IPS-11a (cell line): ENCODE results near the gene WDHD1.
"Not testable (repeated sequence)": the region's sequence is repeated elsewhere in the genome, so short reads cannot be mapped to it uniquely, and the experiment has no call there.

Source experiments
- H3K4me3 ChIP-seq: one replicate; pipeline ENCODE4 v1.5.1; 2013; ENCODE audit warnings: low read depth, low read length, control low read depth

The WDHD1 gene

DNA sequence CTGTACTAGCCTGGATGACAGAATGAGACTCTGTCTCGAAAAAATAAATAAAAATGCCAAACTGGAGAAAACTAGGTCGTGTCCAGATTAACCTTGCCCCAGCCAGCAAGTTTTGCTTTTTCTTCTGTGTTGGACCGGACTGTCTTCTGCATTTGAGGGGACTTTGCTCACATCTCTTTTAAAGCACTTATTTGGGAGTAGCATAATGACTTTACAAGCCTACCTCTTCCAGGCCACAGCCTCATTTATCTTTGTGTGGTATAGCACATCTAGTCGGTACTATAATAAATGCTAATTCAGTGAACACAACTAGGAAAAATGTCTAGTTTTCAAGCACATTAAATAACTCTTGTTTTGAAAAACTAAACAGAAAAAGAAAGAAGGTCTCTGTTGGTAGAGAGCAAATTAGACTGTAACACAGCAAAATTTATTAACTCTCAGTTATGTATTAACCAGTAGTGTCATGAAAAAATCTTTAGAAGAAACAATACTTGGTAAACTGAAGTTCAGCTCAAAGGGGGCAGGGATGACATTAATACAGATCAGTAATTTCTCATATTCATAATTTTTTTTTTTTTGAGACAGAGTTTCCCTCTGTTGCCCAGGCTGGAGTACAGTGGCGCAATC is 52.0 kb downstream of the WDHD1 start:
- H3K4me3 ChIP-seq, result no peak overlapping the region

DNA sequence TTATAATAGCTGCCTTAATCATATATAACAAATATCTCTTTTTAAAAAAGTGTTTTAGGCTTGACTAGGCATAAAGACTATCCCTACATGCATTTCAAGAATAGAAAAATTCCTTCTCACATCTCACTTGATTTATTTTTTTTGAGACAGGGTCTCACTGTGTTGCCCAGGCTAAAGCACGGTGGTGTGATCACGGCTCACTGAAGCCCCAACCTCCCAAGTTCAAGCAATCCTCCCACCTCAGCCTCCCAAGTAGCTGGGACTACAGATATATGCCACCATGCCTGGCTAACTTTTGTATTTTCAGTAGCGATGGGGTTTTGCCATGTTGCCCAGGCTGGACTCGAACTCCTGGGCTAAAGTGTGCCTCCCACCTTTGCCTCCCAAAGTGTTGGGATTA is 59.4 kb downstream of the WDHD1 start:
- no peak overlapping the region for H3K4me3 ChIP-seq

DNA sequence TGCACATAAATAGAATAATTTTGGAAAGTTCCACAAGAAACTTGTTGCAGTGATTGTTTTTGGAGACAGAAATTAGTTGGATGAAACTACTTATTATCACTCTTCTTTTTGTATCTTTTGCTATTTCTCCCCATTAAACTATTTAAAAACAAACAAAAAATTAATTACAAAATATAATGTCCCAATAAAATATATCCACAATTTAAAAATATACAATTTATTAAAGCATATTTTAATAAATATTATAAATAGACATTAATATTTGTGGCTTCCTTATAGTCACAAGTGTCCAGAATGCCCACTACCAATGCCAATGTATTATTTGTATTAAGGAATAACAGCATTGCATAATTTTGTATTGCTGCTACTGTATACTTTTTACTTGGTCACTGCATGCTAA is 71.8 kb downstream of the WDHD1 start:
- H3K4me3 ChIP-seq, result no peak overlapping the region

DNA sequence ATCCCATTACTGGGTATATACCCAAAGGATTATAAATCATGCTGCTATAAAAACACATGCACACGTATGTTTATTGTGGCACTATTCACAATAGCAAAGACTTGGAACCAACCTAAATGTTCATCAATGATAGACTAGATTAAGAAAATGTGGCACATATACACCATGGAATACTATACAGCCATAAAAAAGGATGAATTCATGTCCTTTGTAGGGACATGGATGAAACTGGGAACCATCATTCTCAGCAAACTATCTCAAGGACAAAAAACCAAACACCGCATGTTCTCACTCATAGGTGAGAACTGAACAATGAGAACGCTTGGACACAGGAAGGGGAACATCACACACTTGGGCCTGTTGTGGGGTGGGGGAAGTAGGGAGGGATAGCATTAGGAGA is 73.3 kb downstream of the WDHD1 start:
- H3K4me3 ChIP-seq, result not testable (repeated sequence)

DNA sequence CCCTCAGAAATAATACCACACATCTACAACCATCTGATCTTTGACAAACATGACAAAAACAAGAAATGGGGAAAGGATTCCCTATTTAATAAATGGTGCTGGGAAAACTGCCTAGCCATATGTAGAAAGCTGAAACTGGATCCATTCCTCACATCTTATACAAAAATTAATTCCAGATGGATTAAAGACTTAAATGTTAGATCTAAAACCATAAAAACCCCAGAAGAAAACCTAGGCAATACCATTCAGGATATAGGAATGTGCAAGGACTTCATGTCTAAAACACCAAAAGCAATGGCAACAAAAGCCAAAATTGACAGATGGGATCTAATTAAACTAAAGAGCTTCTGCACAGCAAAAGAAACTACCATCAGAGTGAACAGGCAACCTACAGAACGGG is 74.1 kb downstream of the WDHD1 start:
- not testable (repeated sequence) for H3K4me3 ChIP-seq

DNA sequence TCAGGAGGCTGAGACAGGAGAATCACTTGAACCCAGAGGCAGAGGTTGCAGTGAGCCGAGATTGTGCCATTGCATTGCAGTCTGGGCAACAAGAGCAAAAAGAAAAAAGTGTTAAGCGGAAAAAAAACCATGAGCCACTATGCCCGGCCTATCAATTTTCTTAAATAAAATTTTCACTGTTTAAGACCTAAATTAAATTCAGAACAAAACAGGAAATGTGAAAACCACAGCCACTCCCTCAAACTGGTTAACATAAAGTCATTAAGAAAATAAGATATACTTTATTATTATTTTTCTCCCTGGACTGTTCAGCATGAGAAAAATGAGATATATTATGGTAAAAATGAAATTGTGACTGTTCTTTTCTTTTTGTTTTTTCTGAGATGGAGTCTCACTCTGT is 79.7 kb downstream of the WDHD1 start:
- no peak overlapping the region for H3K4me3 ChIP-seq

DNA sequence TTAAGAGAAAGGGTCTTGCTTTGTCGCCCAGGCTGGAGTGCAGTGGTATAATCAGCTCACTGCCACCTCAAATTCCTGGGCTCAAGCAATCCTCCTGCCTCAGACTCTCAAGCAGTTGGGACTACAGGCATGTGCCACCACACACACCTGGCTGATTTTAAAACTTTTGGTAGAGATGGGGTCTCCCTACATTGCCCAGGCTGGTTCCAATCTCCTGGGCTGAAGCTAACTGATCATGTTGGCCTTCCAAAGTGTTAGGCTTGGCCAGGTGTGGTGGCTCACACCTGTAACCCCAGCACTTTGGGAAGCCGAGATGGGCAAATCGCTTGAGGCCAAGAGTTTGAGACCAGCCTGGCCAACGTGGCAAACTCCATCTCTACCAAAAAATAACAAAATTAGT is 80.4 kb downstream of the WDHD1 start:
- H3K4me3 ChIP-seq, result no peak overlapping the region

DNA sequence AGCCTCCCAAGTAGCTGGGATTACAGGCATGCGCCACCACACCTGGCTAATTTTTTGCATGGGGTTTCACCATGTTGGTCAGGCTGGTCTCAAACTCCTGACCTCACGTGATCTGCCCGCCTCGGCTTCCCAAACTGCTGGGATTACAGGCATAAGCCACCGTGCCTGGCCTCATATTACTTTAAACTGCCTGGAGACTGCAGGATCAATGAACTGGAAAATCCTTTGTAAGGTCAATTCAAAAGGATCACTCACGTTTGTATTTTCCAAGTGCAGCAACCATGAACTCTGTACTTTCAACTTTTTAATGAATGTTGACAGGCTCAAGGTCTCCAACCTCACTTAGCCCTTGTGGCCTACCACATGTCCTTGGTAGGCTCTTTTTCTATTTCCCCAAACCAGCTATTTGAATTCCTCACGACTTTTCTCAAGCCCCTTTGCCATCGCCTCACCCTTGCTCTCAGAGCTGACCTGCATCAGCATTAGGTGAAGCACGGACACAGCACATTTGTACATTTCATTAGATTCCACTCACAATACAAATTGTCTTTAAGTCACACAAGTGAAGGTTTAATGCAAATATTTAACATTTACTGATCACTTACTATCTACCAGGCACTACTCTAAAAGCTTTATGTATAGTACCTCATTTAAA is 82.0 kb downstream of the WDHD1 start:
- H3K4me3 ChIP-seq, result no peak overlapping the region

DNA sequence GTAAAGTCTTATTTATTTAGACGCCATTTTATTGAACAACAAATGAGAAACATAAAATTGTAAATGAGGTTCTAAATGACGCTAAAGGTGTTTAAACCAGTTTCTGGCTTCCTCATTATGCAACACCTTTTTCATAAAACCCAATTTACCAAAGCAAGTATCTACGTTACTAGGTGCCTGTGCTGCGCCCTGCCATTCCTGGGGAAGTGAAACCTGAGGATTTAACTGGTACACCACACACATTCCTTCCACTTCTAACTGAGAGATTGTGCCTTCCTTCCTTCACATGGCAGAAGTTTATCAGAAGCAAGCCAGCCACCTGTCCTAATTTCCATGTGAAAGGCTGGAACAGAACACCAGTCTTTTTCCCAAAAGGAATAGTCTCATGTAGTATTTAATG is 84.0 kb downstream of the WDHD1 start:
- H3K4me3 ChIP-seq, result no peak overlapping the region

DNA sequence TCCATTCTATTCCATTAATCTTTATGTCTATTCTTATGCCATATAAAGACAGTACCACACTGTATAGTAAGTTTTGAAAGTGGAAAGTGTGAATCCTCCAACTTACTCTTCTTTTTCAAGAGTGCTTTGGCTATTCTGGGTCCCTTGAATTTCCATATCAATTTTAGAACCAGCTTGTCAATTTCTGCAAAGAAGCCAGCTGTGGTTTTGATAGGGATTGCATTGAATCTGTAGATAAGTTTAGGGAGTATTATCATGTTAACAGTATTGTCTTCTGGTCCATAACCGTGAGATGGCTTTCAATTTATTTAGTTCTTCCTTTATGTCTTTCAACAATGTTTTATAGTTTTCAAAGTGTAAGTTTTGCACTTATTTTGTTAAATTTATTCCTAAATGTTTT is 90.1 kb downstream of the WDHD1 start:
- H3K4me3 ChIP-seq, result no peak overlapping the region

DNA sequence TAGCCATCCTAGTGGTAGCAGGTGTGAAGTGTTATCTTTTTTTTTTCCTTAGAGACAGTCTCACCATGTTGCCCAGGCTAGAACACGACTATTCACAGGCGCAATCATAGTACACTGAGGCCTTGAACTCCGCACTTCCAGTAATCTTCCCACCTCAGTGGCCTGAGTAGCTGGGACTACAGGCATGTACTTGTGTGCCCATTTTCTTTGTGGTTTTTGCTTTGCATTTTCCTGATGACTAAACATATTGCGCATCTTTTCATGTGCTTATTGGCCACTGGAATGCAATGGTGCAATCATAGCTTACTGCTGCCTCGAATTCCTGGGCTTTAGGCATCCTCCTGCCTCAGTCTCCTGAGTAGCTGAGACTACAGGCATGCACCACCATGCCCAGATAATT is 90.9 kb downstream of the WDHD1 start:
- H3K4me3 ChIP-seq, result no peak overlapping the region

DNA sequence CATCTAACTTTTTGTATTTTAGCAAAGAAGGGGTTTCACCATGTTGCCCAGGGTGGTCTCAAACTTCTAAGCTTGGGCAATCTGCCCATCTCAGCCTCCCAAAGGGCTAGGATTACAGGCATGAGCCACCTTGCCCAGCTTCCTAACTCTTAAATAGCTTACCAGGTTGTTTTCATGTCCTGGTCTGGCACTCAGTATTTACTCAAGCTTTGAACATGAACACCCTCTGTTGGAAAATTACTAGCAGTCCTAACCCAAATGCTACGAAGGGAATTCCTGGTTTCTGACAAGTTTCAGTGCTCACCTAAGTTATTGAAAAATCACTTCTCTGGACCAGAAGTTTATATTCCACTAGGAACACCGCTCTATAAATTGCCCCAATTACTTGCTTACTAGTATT is 91.8 kb downstream of the WDHD1 start:
- no peak overlapping the region for H3K4me3 ChIP-seq

DNA sequence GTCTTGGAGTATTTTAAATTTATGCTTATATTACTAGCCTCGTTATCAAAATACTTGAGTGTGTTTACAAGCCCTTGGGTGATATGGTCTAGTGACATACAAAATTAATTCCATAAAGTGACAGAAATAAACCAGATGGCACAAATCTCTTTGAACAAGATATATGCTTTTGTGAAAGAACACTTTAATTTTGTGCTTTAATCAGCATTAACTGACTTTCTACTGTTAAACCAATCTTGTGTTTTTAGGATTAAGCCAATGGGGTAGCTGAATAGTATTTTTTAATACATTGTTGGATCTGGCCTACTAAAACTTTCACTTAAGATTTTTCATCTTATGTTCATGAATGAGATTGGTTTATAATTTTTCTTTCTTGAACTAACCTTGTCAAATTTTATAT is 93.9 kb downstream of the WDHD1 start:
- H3K4me3 ChIP-seq, result no peak overlapping the region

DNA sequence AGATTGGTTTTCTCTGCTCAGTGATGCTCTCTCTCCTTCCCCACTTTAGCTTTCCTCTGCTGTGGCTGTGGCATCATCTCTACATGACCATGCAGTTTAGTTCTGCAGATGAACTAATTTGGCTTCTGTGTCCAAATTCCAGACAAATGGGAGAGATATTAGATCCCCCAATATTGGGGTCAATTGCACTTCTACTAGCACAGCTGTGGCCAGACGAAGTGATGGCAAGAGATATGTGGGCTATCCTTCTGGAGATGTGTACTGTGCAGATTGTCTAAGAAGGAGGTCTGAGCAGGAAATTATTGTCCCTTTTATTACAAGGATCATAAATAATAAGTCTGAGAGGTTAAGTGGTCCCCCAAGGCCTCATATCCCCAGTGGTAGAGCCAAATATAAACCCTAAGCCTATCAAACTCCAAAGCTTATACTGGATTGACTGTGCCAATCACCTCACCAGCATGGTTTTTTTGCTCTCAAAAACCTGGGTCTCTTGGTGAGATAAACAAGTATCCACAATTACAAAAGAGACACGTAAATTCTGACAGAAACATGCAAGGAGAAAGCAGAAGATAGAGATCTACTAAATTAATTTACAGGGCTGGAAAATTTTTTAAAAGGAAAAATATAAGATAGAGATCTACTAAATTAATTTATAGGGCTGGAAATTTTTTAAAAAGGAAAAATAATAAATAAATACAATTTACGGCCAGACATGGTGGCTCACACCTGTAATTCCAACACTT is 95.1 kb downstream of the WDHD1 start:
- H3K4me3 ChIP-seq, result no peak overlapping the region

DNA sequence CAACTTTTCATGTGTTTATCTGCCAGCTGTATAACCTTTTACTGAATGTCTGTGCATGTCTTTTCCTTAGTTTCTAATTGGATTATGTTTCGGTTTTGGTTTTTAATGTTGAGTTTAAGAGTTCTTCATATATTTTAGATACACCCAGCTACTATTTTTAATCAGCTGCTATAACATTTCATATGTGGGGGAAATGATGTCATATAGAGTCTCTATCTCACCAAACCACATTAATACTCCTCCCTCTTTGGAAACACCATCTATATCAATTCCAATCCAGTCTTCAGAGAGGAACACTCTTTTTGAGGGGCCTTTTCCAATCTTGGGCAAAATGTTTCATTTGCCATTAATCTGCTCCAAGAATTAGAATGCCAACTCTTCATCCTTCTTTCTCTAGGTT is 95.8 kb downstream of the WDHD1 start:
- no peak overlapping the region for H3K4me3 ChIP-seq

DNA sequence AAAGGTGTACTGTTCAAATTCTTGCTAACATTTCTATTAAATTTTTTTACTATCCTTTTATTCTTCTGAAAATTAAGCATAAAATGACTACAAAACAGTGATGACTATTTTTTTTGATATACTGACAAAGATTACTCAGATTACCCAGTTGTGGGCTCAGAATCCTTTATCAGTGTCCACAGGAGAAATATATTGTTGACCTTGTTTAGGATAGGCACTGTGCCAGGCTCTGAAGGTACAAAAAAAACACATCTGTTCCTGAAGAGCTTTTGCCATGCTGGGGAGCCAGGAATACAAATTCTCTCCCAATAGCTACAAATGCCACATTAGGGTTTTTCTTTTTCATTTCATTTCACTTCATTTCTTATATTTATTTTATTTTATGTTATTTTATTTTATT is 97.3 kb downstream of the WDHD1 start:
- H3K4me3 ChIP-seq, result no peak overlapping the region

DNA sequence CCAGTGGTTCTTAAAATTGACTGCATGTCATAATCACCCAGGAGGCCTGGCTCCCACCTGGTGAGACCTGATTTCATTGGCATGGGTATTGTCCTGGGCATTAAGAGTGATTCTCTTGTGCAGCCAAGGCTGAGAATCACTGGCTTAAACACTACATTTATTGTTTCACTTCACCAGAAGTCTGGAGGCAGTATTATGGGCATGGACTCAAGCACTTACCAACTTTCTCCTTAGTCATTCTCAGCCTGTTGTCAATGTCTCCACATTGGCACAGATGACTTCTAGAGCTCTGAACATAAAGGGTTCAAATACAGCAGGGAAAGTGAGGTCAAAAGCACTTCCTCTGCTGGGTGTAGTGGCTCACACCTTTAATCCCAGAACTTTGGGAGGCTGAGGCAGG is 98.7 kb downstream of the WDHD1 start:
- H3K4me3 ChIP-seq, result no peak overlapping the region

DNA sequence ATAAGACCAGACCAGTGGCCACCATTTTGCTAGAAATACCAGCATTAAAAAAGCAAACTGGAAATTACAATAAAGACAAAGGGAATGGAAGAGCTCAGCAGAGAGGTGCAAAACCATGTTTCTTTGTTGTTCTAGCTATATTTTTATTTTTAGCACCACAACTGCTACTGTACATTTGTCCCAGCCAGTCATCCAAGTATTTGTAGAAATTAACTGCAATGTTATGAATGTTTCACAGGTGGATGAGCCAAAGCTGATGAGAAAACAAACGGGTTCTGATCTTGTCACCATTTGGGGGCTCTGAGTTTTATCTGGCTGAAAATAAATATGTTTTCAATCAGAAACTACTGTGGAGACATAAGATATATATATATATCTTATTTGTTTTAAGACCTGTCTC is 99.3 kb downstream of the WDHD1 start:
- H3K4me3 ChIP-seq, result no peak overlapping the region

DNA sequence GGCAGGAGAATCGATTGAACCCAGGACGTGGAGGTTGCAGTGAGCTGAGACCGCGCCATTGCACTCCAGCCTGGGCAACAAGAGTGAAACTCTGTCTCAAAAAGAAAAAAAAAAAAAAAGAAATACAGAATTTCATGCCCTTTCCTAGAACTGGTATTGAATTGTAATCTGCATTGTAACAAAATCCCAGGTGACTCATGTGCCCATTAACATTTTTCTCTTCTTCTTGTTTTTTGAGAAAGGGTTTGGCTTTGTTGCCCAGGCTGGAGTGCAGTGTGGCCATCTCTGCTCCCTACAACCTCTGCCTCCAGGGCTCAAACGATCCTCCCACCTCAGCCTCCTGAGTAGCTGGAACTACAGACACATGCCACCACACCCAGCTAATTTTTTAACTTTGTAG is 100.3 kb downstream of the WDHD1 start:
- not testable (repeated sequence) for H3K4me3 ChIP-seq

DNA sequence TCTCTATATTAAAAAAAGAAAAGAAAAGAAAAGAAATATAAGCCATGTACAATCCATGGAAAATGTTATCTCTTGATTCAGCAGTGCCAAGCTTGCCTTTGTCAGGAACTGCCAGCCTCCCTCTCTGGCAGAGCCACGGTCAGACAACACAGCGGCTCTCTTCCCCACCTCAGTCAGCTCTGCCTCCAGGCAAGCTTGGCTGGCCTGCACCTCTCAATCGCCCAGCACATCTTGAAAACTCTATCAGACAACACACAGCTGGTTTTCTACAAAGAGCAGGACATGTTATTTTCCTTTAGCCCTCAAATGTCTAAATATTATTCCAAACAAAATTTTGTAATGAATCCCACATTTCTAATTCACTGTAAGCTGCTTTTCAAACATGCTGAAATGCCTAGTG is 104.3 kb downstream of the WDHD1 start:
- H3K4me3 ChIP-seq, result no peak overlapping the region

DNA sequence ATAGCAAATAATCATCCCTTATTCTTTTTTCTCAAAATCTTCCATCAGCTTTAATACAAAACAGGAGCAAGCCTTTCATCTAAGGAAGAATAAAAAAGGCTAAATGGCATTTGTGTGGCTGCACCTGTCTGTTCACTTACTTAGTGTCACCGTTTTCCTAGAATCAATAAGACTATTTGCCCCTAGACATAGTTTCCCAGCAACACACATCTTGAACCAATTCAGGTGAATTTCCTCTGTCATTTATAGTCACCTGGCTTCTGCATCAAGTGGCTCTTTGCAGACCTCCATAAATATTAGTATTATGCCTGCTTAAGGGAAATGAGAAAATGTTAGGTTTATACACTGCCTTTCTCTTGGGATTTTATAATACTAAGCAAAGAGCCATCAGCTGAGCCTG is 106.8 kb downstream of the WDHD1 start:
- no peak overlapping the region for H3K4me3 ChIP-seq

DNA sequence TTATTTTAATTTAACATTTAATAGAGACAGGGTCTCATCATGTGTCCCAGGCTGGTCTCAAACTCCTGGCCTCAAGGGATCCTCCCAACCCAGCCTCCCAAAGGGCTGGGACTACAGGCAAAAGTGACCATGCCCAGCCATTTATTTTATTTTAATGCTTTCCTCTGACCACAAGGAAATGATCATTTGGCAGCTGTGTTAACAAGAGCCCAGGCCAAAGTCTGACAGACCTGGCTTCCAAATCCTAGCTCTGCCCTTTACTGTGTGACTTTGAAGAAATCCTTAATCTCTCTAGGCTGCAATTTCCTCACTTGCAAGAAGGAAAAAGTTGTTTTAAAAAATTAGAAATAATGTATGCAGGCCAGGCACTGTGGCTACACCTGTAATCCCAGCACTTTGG is 107.6 kb downstream of the WDHD1 start:
- no peak overlapping the region for H3K4me3 ChIP-seq

DNA sequence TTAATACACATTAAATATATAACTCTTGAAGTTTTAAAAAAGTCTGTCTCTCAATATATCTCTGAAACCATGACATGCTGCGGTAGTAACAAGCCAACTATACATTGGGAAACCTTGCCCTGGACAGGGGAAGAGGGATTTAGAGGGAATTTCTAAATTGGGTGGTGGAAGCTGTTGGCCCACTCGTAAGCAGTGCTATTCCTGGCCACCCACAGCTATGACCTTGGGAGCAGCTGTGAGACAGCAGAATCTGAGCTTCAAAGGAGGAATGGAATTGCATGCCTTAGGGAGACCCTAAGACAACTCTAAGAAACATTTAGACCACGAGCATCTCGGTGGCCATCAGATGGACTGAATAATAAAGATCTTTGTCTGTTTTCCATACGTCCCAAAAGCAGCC is 108.5 kb downstream of the WDHD1 start:
- no peak overlapping the region for H3K4me3 ChIP-seq
